Measurements from ENCODE around the gene ARHGEF17. TPM values are rescaled to one million over a fixed set of nuclear protein-coding genes. Genes with fewer than 3 reads are reported as not detected.

The ARHGEF17 gene
- total RNA-seq, 1 donor from 2014 or later: 77.0 TPM

- Mint-ChIP-seq H3K9me3 (ENCODE audit: low read depth) (no peaks in the 10 kb centered on the region), H3K36me3 (ENCODE audit: insufficient read depth) (peaks cover 5% of the 10 kb centered on the region), H3K4me1 (ENCODE audit: low read depth) (peaks cover 7% of the 10 kb centered on the region), H3K27me3 (no peaks in the 10 kb centered on the region), H3K4me3 (ENCODE audit: low read depth) (no peak overlapping the region), H3K27ac (no peak overlapping the region)
- DNase-seq (ENCODE audit: low spot score, unreplicated experiment): no peak
- TF ChIP-seq CTCF (IDR thresholded peaks at IDR 0.05; ENCODE audit: unreplicated experiment): no peak
Observed at GRCh38 chr11:73347067-73347466, 39.0 kb downstream of the ARHGEF17 start.

- no peak overlapping the region for H3K27ac Mint-ChIP-seq
- H3K9me3 Mint-ChIP-seq (ENCODE audit: low read depth): no peaks in the 10 kb centered on the region
- TF ChIP-seq CTCF (IDR thresholded peaks at IDR 0.05; ENCODE audit: unreplicated experiment): no peak
- H3K4me3 Mint-ChIP-seq (ENCODE audit: low read depth): no peak overlapping the region
- H3K27me3 Mint-ChIP-seq: no peaks in the 10 kb centered on the region
- DNase-seq (ENCODE audit: low spot score, unreplicated experiment): no peak
- H3K4me1 Mint-ChIP-seq (ENCODE audit: low read depth): peaks cover 4% of the 10 kb centered on the region
- H3K36me3 Mint-ChIP-seq (ENCODE audit: insufficient read depth): peaks cover 11% of the 10 kb centered on the region
Observed at GRCh38 chr11:73348838-73349237, 40.8 kb downstream of the ARHGEF17 start.

GRCh38 chr11:73349633-73350032 lies 41.6 kb downstream of the ARHGEF17 start:
- no peaks in the 10 kb centered on the region for H3K27me3 Mint-ChIP-seq
- H3K4me3 Mint-ChIP-seq (ENCODE audit: low read depth): no peak overlapping the region
- H3K4me1 Mint-ChIP-seq (ENCODE audit: low read depth): peaks cover 4% of the 10 kb centered on the region
- no peak overlapping the region for H3K27ac Mint-ChIP-seq
- H3K36me3 Mint-ChIP-seq (ENCODE audit: insufficient read depth): peaks cover 11% of the 10 kb centered on the region
- H3K9me3 Mint-ChIP-seq (ENCODE audit: low read depth): no peaks in the 10 kb centered on the region
- no peak for DNase-seq (ENCODE audit: low spot score, unreplicated experiment)
- no peak for TF ChIP-seq CTCF (IDR thresholded peaks at IDR 0.05; ENCODE audit: unreplicated experiment)

GRCh38 chr11:73350908-73351636 lies 43.0 kb downstream of the ARHGEF17 start:
- Mint-ChIP-seq H3K4me3 (ENCODE audit: low read depth) (no peak overlapping the region), H3K27ac (peak overlapping the region; percentile 25)

GRCh38 chr11:73353422-73353821 lies 45.3 kb downstream of the ARHGEF17 start:
- Mint-ChIP-seq H3K27me3 (no peaks in the 10 kb centered on the region), H3K9me3 (ENCODE audit: low read depth) (no peaks in the 10 kb centered on the region), H3K36me3 (ENCODE audit: insufficient read depth) (peaks cover 11% of the 10 kb centered on the region), H3K4me1 (ENCODE audit: low read depth) (no peaks in the 10 kb centered on the region), H3K4me3 (ENCODE audit: low read depth) (no peak overlapping the region), H3K27ac (no peak overlapping the region)
- no peak for TF ChIP-seq CTCF (IDR thresholded peaks at IDR 0.05; ENCODE audit: unreplicated experiment)
- DNase-seq (ENCODE audit: low spot score, unreplicated experiment): no peak

More at GRCh38 chr11:73350908-73351636, 43.0 kb downstream of the ARHGEF17 start:
- Mint-ChIP-seq H3K36me3 (ENCODE audit: insufficient read depth) (peaks cover 11% of the 10 kb centered on the region), H3K9me3 (ENCODE audit: low read depth) (no peaks in the 10 kb centered on the region), H3K27me3 (no peaks in the 10 kb centered on the region), H3K4me1 (ENCODE audit: low read depth) (peaks cover 2% of the 10 kb centered on the region)
- TF ChIP-seq CTCF (IDR thresholded peaks at IDR 0.05; ENCODE audit: unreplicated experiment): peak; percentile 99
- DNase-seq (ENCODE audit: low spot score, unreplicated experiment): no peak

Measured in progenitor cell of endocrine pancreas (in vitro differentiated cells).